GM18861 (cell line): ENCODE measurements around the gene TCEAL7.

Source experiments
- ATAC-seq: cut with Tn5 transposase; IDR thresholded peaks from one replicate; pipeline ENCODE4 v1.9.1; 2021; ENCODE audit not compliant: unreplicated experiment

The TCEAL7 gene

GRCh38 chrX:103363046-103363445 is 33.0 kb downstream of the TCEAL7 start:
- ATAC-seq, result no peak

- no peak for ATAC-seq
These were observed 37.5 kb downstream of the TCEAL7 start for GRCh38 chrX:103367502-103367901.

GRCh38 chrX:103369479-103369878 is 39.4 kb downstream of the TCEAL7 start:
- ATAC-seq, result no peak

- no peak for ATAC-seq
These were observed 42.8 kb downstream of the TCEAL7 start for GRCh38 chrX:103372886-103373285.

GRCh38 chrX:103373581-103373980 is 43.5 kb downstream of the TCEAL7 start:
- ATAC-seq, result no peak

- ATAC-seq, result no peak
These were observed 46.3 kb downstream of the TCEAL7 start, which contains the start of gene BEX3 for GRCh38 chrX:103376118-103376978. Gene BEX3, plus strand, starts transcription at chrX:103376538. Its CDS starts 984 bp downstream, at chrX:103377522.

- ATAC-seq, result no peak
These were observed 46.9 kb downstream of the TCEAL7 start for GRCh38 chrX:103376979-103377324.

GRCh38 chrX:103378990-103379389 is 49.0 kb downstream of the TCEAL7 start:
- no peak for ATAC-seq
